ENCODE results near the gene ADARB2.
"Not testable (repeated sequence)": the region's sequence is repeated elsewhere in the genome, so short reads cannot be mapped to it uniquely, and the experiment has no call there.

Gene ADARB2

GRCh38 chr10:1544209-1544673, 193.1 kb downstream of the ADARB2 start:
- no peak for DNase-seq (ENCODE audit: low read depth)

GRCh38 chr10:1543596-1543995, 193.7 kb downstream of the ADARB2 start:
- no peak for DNase-seq (ENCODE audit: low read depth)

GRCh38 chr10:1542941-1543340, 194.4 kb downstream of the ADARB2 start:
- DNase-seq (ENCODE audit: low read depth): no peak

- DNase-seq (ENCODE audit: low read depth): no peak
Observed at GRCh38 chr10:1540144-1540543, 197.2 kb downstream of the ADARB2 start.

GRCh38 chr10:1539216-1539615, 198.1 kb downstream of the ADARB2 start:
- DNase-seq (ENCODE audit: low read depth): no peak

- DNase-seq (ENCODE audit: low read depth): no peak
Observed at GRCh38 chr10:1538531-1539061, 198.7 kb downstream of the ADARB2 start.

- DNase-seq (ENCODE audit: low read depth): no peak
Observed at GRCh38 chr10:1538121-1538520, 199.2 kb downstream of the ADARB2 start.

- not testable (repeated sequence) for DNase-seq (ENCODE audit: low read depth)
Observed at GRCh38 chr10:1537449-1537848, 199.9 kb downstream of the ADARB2 start.

- DNase-seq (ENCODE audit: low read depth): no peak
Observed at GRCh38 chr10:1536341-1536740, 201.0 kb downstream of the ADARB2 start.

- no peak for DNase-seq (ENCODE audit: low read depth)
Observed at GRCh38 chr10:1535301-1535965, 201.9 kb downstream of the ADARB2 start.

- no peak for DNase-seq (ENCODE audit: low read depth)
Observed at GRCh38 chr10:1534820-1535219, 202.5 kb downstream of the ADARB2 start.

GRCh38 chr10:1532636-1533035, 204.7 kb downstream of the ADARB2 start:
- no peak for DNase-seq (ENCODE audit: low read depth)

- DNase-seq (ENCODE audit: low read depth): no peak
Observed at GRCh38 chr10:1531883-1532597, 205.3 kb downstream of the ADARB2 start.

- no peak for DNase-seq (ENCODE audit: low read depth)
Observed at GRCh38 chr10:1530871-1531517, 206.3 kb downstream of the ADARB2 start.

GRCh38 chr10:1529806-1530413, 207.4 kb downstream of the ADARB2 start:
- DNase-seq (ENCODE audit: low read depth): no peak

GRCh38 chr10:1527951-1528350, 209.4 kb downstream of the ADARB2 start:
- DNase-seq (ENCODE audit: low read depth): no peak

- DNase-seq (ENCODE audit: low read depth): no peak
Observed at GRCh38 chr10:1526436-1527055, 210.8 kb downstream of the ADARB2 start.

- DNase-seq (ENCODE audit: low read depth): no peak
Observed at GRCh38 chr10:1525354-1526162, 211.8 kb downstream of the ADARB2 start.

GRCh38 chr10:1524540-1524939, 212.8 kb downstream of the ADARB2 start:
- no peak for DNase-seq (ENCODE audit: low read depth)

- DNase-seq (ENCODE audit: low read depth): no peak
Observed at GRCh38 chr10:1523221-1523620, 214.1 kb downstream of the ADARB2 start.

- no peak for DNase-seq (ENCODE audit: low read depth)
Observed at GRCh38 chr10:1522237-1522636, 215.1 kb downstream of the ADARB2 start.
